D721Med (cell line): ENCODE results near the gene FOSL1.

Source experiments
- DNase-seq: peaks from one replicate; pipeline ENCODE4 v3.0.0; 2011; ENCODE audit warnings: low spot score; ENCODE audit not compliant: insufficient read length
- FAIRE-seq: peaks from 2 replicates; lab custom pipeline; 2011; peaks lifted over from hg19 to GRCh38; lab: Jason Lieb, UNC
- TF ChIP-seq, protein P1 (sequence below): IDR thresholded peaks from 2 replicates; pipeline ENCODE4 v1.5.1; 2012; ENCODE audit warnings: mild to moderate bottlenecking, control low read depth; ENCODE audit not compliant: insufficient read depth; ENCODE audit errors: missing control alignments

The FOSL1 gene

DNA sequence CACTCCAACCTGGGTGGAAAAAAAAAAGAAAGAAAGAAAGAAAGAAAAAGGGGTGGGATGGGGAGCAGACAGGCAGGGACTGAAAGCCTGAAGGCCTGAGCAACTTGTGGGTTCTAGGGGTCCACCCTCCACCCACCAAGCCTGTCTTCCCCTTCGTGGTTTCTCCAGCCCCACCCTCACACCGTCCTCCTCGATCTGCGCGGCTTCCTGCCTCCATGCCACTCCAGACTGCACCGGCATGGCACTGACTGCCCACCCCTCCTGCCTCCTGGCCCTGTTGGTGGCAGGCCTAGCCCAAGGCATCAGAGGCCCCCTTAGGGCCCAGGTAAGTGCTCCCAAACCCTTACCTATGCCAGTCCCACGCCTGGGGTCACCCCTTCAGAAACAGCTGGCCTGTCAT lies 20.6 kb downstream of the FOSL1 start, which contains the start of gene CTSW:
Gene CTSW (plus strand): TSS at position 221 of the 400 bp plus-strand sequence. CDS start 18 bp downstream, at position 239.
- DNase-seq = no peak
- no peak for FAIRE-seq

GRCh38 chr11:65873318-65874156 lies 26.7 kb downstream of the FOSL1 start:
- no peak for FAIRE-seq
- peak; percentile 99 for DNase-seq
- TF ChIP-seq, protein P1, sequence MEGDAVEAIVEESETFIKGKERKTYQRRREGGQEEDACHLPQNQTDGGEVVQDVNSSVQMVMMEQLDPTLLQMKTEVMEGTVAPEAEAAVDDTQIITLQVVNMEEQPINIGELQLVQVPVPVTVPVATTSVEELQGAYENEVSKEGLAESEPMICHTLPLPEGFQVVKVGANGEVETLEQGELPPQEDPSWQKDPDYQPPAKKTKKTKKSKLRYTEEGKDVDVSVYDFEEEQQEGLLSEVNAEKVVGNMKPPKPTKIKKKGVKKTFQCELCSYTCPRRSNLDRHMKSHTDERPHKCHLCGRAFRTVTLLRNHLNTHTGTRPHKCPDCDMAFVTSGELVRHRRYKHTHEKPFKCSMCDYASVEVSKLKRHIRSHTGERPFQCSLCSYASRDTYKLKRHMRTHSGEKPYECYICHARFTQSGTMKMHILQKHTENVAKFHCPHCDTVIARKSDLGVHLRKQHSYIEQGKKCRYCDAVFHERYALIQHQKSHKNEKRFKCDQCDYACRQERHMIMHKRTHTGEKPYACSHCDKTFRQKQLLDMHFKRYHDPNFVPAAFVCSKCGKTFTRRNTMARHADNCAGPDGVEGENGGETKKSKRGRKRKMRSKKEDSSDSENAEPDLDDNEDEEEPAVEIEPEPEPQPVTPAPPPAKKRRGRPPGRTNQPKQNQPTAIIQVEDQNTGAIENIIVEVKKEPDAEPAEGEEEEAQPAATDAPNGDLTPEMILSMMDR = no peak

More for the DNA sequence above, 20.6 kb downstream of the FOSL1 start, which contains the start of gene CTSW:
- TF ChIP-seq, protein P1 = no peak

- TF ChIP-seq, protein P1 = no peak
- DNase-seq = no peak
- no peak for FAIRE-seq
These were observed 27.4 kb downstream of the FOSL1 start, which contains the start of gene EFEMP2 for GRCh38 chr11:65872586-65873317. Gene EFEMP2, minus strand, starts transcription at chr11:65872800. Its CDS starts 446 bp downstream, at chr11:65872354.

- TF ChIP-seq, protein P1 = no peak
- FAIRE-seq (no peak), DNase-seq (no peak)
These were observed 28.2 kb downstream of the FOSL1 start for GRCh38 chr11:65871811-65872548.

DNA sequence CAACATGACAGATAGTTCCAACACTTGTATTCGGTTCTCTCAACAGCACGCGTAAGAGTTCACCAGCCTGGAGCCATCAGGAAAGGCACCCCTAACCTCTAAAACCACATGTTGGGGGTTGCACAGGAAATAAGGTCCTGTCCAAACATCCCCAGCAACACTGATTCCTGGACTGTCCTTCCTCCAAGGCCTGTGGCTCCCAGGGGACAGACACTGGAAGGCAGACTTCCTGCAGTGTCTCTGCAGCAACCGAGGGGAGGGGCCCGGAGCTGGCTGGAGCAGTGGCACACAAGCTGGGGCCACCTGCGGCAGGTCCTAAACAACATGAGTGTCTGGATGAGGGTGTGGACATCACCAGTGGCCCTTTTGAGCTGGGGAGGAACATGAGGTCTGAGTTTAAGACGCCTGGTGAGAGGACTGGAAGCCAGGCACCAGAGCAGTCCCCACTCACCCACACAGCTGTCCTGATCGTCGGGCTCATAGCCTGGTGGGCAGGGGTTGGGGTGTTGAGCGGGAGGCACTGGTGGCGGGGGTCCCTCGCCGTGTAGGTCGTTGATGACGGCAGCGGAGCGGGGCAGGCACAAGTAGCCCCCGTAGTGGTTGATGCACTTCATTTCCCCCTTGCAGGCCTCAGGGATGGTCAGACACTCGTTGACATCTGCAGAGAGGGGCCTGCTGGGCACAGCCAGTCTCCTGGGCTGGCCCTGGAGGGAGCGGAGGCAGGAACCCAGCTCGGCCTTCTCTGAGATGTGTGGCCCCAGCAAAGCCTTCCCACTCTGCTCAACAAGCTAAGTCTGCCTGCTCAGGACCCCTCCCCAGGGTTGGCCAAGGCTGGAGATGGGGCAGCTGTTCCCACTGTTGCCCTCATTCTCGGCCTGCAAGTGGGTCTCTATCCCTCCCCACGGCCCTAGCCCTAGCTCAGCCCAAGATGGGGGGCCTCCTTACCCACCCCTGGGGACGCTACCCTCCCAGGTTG lies 29.2 kb downstream of the FOSL1 start:
- FAIRE-seq (no peak), DNase-seq (no peak)
- TF ChIP-seq, protein P1 = no peak

GRCh38 chr11:65870307-65870658 lies 29.9 kb downstream of the FOSL1 start:
- TF ChIP-seq, protein P1 = no peak
- no peak for FAIRE-seq
- no peak for DNase-seq
